ENCODE measurements around the gene FBXL19.
"Not testable (repeated sequence)": the region's sequence is repeated elsewhere in the genome, so short reads cannot be mapped to it uniquely, and the experiment has no call there.

Gene FBXL19

GRCh38 chr16:30887927-30888326 lies 35.4 kb upstream of the FBXL19 start:
- H3K4me3 ChIP-seq (ENCODE audit: low read depth, low read length) = no peak overlapping the region
- DNase-seq (ENCODE audit: low read depth) = no peak
- TF ChIP-seq MYC (IDR thresholded peaks at IDR 0.05; ENCODE audit: low read depth, low read length) = no peak
- TF ChIP-seq MAX (IDR thresholded peaks at IDR 0.05; ENCODE audit: low read depth, low read length) = no peak
- TF ChIP-seq, protein P1, sequence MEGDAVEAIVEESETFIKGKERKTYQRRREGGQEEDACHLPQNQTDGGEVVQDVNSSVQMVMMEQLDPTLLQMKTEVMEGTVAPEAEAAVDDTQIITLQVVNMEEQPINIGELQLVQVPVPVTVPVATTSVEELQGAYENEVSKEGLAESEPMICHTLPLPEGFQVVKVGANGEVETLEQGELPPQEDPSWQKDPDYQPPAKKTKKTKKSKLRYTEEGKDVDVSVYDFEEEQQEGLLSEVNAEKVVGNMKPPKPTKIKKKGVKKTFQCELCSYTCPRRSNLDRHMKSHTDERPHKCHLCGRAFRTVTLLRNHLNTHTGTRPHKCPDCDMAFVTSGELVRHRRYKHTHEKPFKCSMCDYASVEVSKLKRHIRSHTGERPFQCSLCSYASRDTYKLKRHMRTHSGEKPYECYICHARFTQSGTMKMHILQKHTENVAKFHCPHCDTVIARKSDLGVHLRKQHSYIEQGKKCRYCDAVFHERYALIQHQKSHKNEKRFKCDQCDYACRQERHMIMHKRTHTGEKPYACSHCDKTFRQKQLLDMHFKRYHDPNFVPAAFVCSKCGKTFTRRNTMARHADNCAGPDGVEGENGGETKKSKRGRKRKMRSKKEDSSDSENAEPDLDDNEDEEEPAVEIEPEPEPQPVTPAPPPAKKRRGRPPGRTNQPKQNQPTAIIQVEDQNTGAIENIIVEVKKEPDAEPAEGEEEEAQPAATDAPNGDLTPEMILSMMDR (IDR thresholded peaks at IDR 0.05; ENCODE audit: low read depth, low read length) = no peak
- TF ChIP-seq POLR2A (IDR thresholded peaks at IDR 0.05; ENCODE audit: extremely low read depth, insufficient read length) = no peak

DNA sequence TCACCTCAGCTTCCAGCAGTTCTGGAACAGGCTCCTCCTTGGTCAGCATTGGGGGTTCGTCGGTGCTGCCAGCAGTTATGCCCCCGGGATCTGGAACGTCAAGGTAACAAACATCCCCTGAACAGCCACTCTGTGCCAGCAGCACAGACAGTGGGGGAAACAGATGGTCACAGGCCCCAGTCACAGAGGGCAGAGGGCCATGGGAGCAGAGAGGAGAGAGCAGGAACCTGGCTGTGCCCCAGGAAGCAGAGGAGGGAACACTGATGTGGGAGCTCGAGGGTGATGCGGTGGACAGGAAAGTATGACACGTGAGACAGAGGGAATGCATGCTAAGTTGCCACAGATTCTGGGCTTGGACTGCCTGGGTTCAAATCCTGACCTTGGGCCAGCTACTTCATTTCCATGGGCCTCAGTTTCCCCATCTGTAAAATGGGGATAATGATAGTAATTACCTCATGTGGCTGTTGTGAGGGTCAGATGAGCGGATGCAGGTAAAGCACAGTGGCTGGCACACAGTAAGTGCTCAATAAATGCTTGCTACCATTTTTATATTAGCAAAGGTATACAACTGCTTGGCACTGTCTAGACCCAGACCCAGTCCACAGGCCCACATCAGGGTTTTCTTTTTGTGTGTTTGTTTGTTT lies 34.4 kb upstream of the FBXL19 start:
- no peak overlapping the region for H3K4me3 ChIP-seq (ENCODE audit: low read depth, low read length)
- TF ChIP-seq MAX (IDR thresholded peaks at IDR 0.05; ENCODE audit: low read depth, low read length) (no peak), MYC (IDR thresholded peaks at IDR 0.05; ENCODE audit: low read depth, low read length) (no peak), POLR2A (IDR thresholded peaks at IDR 0.05; ENCODE audit: extremely low read depth, insufficient read length) (no peak)
- TF ChIP-seq, protein P1 (IDR thresholded peaks at IDR 0.05; ENCODE audit: low read depth, low read length) = no peak
- DNase-seq (ENCODE audit: low read depth) = no peak

DNA sequence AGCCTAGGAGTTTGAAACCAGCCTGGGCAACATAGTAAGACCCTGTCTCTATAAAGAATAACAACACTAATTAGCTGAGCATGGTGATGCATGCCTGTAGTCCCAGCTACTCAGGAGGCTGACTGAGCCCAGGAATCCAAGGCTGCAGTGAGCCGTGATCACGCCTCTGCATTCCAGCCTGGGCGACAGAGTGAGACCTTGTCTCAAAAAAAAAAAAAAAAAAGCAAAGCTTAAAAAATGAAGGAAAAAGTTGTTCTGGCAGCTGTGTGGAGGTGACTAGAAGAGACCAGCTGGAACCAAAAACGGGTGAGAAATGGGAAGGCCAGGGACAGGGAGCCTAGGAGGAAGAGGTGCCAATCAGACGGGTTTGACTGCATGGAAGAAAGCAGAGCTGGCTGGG lies 33.7 kb upstream of the FBXL19 start:
- DNase-seq (ENCODE audit: low read depth) = no peak
- H3K4me3 ChIP-seq (ENCODE audit: low read depth, low read length) = no peak overlapping the region
- TF ChIP-seq POLR2A (IDR thresholded peaks at IDR 0.05; ENCODE audit: extremely low read depth, insufficient read length) (no peak), MYC (IDR thresholded peaks at IDR 0.05; ENCODE audit: low read depth, low read length) (no peak), MAX (IDR thresholded peaks at IDR 0.05; ENCODE audit: low read depth, low read length) (no peak)
- TF ChIP-seq, protein P1 (IDR thresholded peaks at IDR 0.05; ENCODE audit: low read depth, low read length) = no peak

DNA sequence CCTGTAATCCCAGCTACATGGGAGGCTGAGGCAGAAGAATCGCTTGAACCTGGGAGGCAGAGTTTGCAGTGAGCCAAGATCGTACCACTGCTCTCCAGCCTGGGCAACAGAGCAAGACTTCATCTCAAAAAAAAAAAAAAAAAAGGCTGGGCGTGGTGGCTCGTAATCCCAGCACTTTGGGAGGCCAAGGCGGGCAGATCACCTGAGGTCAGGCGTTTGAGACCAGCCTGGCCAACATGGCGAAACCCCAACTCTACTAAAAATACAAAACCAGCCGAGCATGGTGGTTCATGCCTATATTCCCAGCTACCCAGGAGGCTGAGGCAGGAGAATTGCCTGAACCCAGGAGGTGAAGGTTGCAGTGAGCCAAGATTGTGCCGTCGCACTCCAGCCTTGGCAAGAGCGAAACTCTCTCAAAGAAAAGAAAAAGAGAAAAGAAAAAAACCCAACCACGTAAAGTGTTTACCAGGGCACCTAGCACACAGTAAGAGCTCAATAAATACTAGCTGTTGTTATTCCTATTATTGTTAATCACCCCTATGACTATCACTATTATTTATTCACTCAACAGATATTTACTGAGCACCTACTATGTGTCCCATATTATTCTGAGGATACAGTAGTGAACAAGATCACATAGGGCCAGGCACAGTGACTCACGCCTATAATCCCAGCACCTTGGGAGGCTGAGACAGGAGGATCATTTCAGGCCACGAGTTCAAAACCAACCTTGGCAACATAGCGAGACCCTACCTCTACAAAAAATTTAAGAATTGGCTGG lies 32.1 kb upstream of the FBXL19 start:
- DNase-seq (ENCODE audit: low read depth); H3K4me3 ChIP-seq (ENCODE audit: low read depth, low read length): not testable (repeated sequence)

- DNase-seq (ENCODE audit: low read depth) = peak; percentile 31
These were observed 30.5 kb upstream of the FBXL19 start for GRCh38 chr16:30892670-30893416.

More at GRCh38 chr16:30892670-30893416, 30.5 kb upstream of the FBXL19 start:
- TF ChIP-seq MYC (IDR thresholded peaks at IDR 0.05; ENCODE audit: low read depth, low read length) (no peak), POLR2A (IDR thresholded peaks at IDR 0.05; ENCODE audit: extremely low read depth, insufficient read length) (no peak), MAX (IDR thresholded peaks at IDR 0.05; ENCODE audit: low read depth, low read length) (no peak)
- TF ChIP-seq, protein P1 (IDR thresholded peaks at IDR 0.05; ENCODE audit: low read depth, low read length) = no peak
- peak overlapping the region; percentile 73 for H3K4me3 ChIP-seq (ENCODE audit: low read depth, low read length)

Data from NB4 (cell line).